ES-I3 (cell line): Measurements from ENCODE around the gene EIF3A.

Experiments
- H3K36me3 ChIP-seq: 2 replicates; pipeline ENCODE4 v1.6.1; 2013; ENCODE audit warnings: mild to moderate bottlenecking, low read length, control low read depth, moderate library complexity; ENCODE audit not compliant: insufficient read depth
- H3K4me1 ChIP-seq: 2 replicates; pipeline ENCODE4 v1.6.1; 2013; ENCODE audit warnings: mild to moderate bottlenecking, control low read depth, low read length; ENCODE audit not compliant: insufficient read depth
- H3K9ac ChIP-seq: 2 replicates; pipeline ENCODE4 v1.6.1; 2013; ENCODE audit warnings: low read depth, mild to moderate bottlenecking, low read length, moderate library complexity
- H3K9me3 ChIP-seq: 2 replicates; pipeline ENCODE4 v1.6.1; 2013; ENCODE audit warnings: mild to moderate bottlenecking, low read length, moderate library complexity; ENCODE audit not compliant: control insufficient read depth, insufficient read depth

The EIF3A gene

GRCh38 chr10:119023553-119023868 lies 57.1 kb downstream of the EIF3A start:
- Histone ChIP-seq H3K4me1 (peaks cover 28% of the 10 kb centered on the region), H3K9me3 (no peaks in the 10 kb centered on the region), H3K9ac (no peak overlapping the region), H3K36me3 (no peaks in the 10 kb centered on the region)

GRCh38 chr10:119022846-119023552 lies 57.6 kb downstream of the EIF3A start:
- no peaks in the 10 kb centered on the region for H3K9me3 ChIP-seq
- no peaks in the 10 kb centered on the region for H3K36me3 ChIP-seq
- H3K4me1 ChIP-seq = peaks cover 28% of the 10 kb centered on the region
- H3K9ac ChIP-seq = no peak overlapping the region

GRCh38 chr10:119020627-119020946 lies 60.0 kb downstream of the EIF3A start:
- peaks cover 23% of the 10 kb centered on the region for H3K4me1 ChIP-seq
- H3K36me3 ChIP-seq = no peaks in the 10 kb centered on the region
- no peaks in the 10 kb centered on the region for H3K9me3 ChIP-seq
- H3K9ac ChIP-seq = no peak overlapping the region

GRCh38 chr10:119007211-119007574 lies 73.4 kb downstream of the EIF3A start:
- H3K9me3 ChIP-seq = no peaks in the 10 kb centered on the region
- H3K4me1 ChIP-seq = no peaks in the 10 kb centered on the region

GRCh38 chr10:119006451-119007210 lies 74.0 kb downstream of the EIF3A start:
- Histone ChIP-seq H3K4me1 (no peaks in the 10 kb centered on the region), H3K9me3 (no peaks in the 10 kb centered on the region), H3K9ac (no peak overlapping the region), H3K36me3 (no peaks in the 10 kb centered on the region)

More at GRCh38 chr10:119007211-119007574, 73.4 kb downstream of the EIF3A start:
- H3K9ac ChIP-seq = no peak overlapping the region
- H3K36me3 ChIP-seq = no peaks in the 10 kb centered on the region

GRCh38 chr10:119005362-119006043 lies 75.1 kb downstream of the EIF3A start:
- Histone ChIP-seq H3K9ac (no peak overlapping the region), H3K36me3 (no peaks in the 10 kb centered on the region), H3K4me1 (no peaks in the 10 kb centered on the region), H3K9me3 (no peaks in the 10 kb centered on the region)

GRCh38 chr10:119003572-119004289 lies 76.9 kb downstream of the EIF3A start:
- Histone ChIP-seq H3K36me3 (no peaks in the 10 kb centered on the region), H3K9ac (no peak overlapping the region), H3K9me3 (no peaks in the 10 kb centered on the region), H3K4me1 (no peaks in the 10 kb centered on the region)

- H3K9ac ChIP-seq = no peak overlapping the region
- no peaks in the 10 kb centered on the region for H3K9me3 ChIP-seq
- H3K36me3 ChIP-seq = no peaks in the 10 kb centered on the region
- H3K4me1 ChIP-seq = no peaks in the 10 kb centered on the region
Observed at GRCh38 chr10:119001717-119002500, 78.7 kb downstream of the EIF3A start.

GRCh38 chr10:118998183-118998582 lies 82.4 kb downstream of the EIF3A start:
- H3K4me1 ChIP-seq = no peaks in the 10 kb centered on the region
- H3K9ac ChIP-seq = no peak overlapping the region
- H3K36me3 ChIP-seq = no peaks in the 10 kb centered on the region
- no peaks in the 10 kb centered on the region for H3K9me3 ChIP-seq

GRCh38 chr10:118997379-118997778 lies 83.2 kb downstream of the EIF3A start:
- Histone ChIP-seq H3K36me3 (no peaks in the 10 kb centered on the region), H3K9me3 (no peaks in the 10 kb centered on the region), H3K9ac (no peak overlapping the region), H3K4me1 (no peaks in the 10 kb centered on the region)

- H3K9ac ChIP-seq = no peak overlapping the region
- no peaks in the 10 kb centered on the region for H3K9me3 ChIP-seq
Observed at GRCh38 chr10:118995739-118996138, 84.9 kb downstream of the EIF3A start.

GRCh38 chr10:118994321-118994720 lies 86.3 kb downstream of the EIF3A start:
- Histone ChIP-seq H3K9me3 (no peaks in the 10 kb centered on the region), H3K36me3 (no peaks in the 10 kb centered on the region), H3K9ac (no peak overlapping the region), H3K4me1 (no peaks in the 10 kb centered on the region)

More at GRCh38 chr10:118995739-118996138, 84.9 kb downstream of the EIF3A start:
- H3K36me3 ChIP-seq = no peaks in the 10 kb centered on the region
- no peaks in the 10 kb centered on the region for H3K4me1 ChIP-seq

- Histone ChIP-seq H3K4me1 (no peaks in the 10 kb centered on the region), H3K36me3 (no peaks in the 10 kb centered on the region), H3K9ac (no peak overlapping the region), H3K9me3 (no peaks in the 10 kb centered on the region)
Observed at GRCh38 chr10:118993214-118993613, 87.4 kb downstream of the EIF3A start.

GRCh38 chr10:118992496-118992895 lies 88.1 kb downstream of the EIF3A start:
- Histone ChIP-seq H3K4me1 (no peaks in the 10 kb centered on the region), H3K9me3 (no peaks in the 10 kb centered on the region), H3K36me3 (no peaks in the 10 kb centered on the region), H3K9ac (no peak overlapping the region)
